Measurements from ENCODE around the gene NHSL2. TPM values are rescaled to one million over a fixed set of nuclear protein-coding genes. Genes with fewer than 3 reads are reported as not detected.
A peak's percentile ranks its signal among the peaks of the same experiment; 100 is the strongest.

Gene NHSL2
- total and polyA plus RNA-seq, 2 experiments from 2014 or later = 4.7 to 9.5 TPM

DNA sequence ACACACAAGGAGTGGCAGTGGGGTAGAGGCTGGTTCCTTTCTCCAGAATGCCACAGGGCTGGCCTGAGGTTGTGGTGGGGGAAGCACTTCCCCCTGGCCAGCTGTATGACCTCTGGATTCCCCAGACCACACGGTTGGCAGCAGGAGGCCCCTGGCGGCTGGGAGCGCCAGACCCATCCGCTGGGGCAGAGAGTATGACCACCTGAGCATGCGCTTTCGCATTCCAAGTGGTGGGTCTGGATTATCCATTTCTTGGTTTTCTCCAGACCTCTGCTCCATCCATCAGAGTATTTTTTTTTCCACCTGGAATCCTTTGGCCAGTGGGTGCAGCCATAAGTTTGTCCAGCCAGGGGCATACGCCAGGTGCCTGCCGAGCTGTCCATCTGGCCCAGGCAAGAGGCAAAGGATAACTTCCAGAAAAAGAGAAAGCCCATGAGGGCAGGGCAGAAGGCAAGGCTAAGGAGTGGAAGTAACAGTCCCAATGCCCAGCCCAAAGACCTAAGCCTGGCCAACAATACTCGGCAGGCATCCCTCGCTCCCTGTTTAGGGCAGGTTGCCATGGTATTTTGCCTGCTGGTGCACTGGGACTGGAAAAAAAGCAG is 39.3 kb downstream of the NHSL2 start:
- peaks cover 51% of the 10 kb centered on the region for H3K4me1 Mint-ChIP-seq
- H3K4me3 Mint-ChIP-seq = no peak overlapping the region
- Histone ChIP-seq H3K27ac (ENCODE audit: low read depth) (no peak overlapping the region), H3K9me2 (ENCODE audit: insufficient read depth) (no peaks in the 10 kb centered on the region), H4K20me1 (replicated peaks; ENCODE audit: insufficient read depth) (no peaks in the 10 kb centered on the region), H3F3A (replicated peaks; ENCODE audit: low read depth) (no peaks in the 10 kb centered on the region), H3K27me3 (ENCODE audit: insufficient read depth) (no peaks in the 10 kb centered on the region), H3K36me3 (ENCODE audit: insufficient read depth) (no peaks in the 10 kb centered on the region), H2AFZ (no peak overlapping the region), H3K4me2 (no peak overlapping the region), H3K4me1 (ENCODE audit: insufficient read depth) (peaks cover 24% of the 10 kb centered on the region), H3K79me2 (replicated peaks; ENCODE audit: insufficient read depth) (peaks cover 7% of the 10 kb centered on the region; the same call in 1 of the 2 replicates), H3K4me3 (no peak overlapping the region)
- DNase-seq (ENCODE audit: low spot score) = no peak
- no peak overlapping the region for H3K27ac Mint-ChIP-seq
- peaks cover 4% of the 10 kb centered on the region; the same call in 1 of the 3 replicates for H3K36me3 Mint-ChIP-seq (ENCODE audit: low read depth)
- H3K27me3 Mint-ChIP-seq (ENCODE audit: insufficient read depth, low read depth, poor library complexity) = no peaks in the 10 kb centered on the region
- ATAC-seq = peak; percentile 41
- no peaks in the 10 kb centered on the region; the same call in 2 of the 3 replicates for H3K9me3 Mint-ChIP-seq
- TF ChIP-seq, protein P1, sequence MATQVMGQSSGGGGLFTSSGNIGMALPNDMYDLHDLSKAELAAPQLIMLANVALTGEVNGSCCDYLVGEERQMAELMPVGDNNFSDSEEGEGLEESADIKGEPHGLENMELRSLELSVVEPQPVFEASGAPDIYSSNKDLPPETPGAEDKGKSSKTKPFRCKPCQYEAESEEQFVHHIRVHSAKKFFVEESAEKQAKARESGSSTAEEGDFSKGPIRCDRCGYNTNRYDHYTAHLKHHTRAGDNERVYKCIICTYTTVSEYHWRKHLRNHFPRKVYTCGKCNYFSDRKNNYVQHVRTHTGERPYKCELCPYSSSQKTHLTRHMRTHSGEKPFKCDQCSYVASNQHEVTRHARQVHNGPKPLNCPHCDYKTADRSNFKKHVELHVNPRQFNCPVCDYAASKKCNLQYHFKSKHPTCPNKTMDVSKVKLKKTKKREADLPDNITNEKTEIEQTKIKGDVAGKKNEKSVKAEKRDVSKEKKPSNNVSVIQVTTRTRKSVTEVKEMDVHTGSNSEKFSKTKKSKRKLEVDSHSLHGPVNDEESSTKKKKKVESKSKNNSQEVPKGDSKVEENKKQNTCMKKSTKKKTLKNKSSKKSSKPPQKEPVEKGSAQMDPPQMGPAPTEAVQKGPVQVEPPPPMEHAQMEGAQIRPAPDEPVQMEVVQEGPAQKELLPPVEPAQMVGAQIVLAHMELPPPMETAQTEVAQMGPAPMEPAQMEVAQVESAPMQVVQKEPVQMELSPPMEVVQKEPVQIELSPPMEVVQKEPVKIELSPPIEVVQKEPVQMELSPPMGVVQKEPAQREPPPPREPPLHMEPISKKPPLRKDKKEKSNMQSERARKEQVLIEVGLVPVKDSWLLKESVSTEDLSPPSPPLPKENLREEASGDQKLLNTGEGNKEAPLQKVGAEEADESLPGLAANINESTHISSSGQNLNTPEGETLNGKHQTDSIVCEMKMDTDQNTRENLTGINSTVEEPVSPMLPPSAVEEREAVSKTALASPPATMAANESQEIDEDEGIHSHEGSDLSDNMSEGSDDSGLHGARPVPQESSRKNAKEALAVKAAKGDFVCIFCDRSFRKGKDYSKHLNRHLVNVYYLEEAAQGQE (IDR thresholded peaks at IDR 0.05; ENCODE audit: unreplicated experiment) = no peak
- TF ChIP-seq, protein P2, sequence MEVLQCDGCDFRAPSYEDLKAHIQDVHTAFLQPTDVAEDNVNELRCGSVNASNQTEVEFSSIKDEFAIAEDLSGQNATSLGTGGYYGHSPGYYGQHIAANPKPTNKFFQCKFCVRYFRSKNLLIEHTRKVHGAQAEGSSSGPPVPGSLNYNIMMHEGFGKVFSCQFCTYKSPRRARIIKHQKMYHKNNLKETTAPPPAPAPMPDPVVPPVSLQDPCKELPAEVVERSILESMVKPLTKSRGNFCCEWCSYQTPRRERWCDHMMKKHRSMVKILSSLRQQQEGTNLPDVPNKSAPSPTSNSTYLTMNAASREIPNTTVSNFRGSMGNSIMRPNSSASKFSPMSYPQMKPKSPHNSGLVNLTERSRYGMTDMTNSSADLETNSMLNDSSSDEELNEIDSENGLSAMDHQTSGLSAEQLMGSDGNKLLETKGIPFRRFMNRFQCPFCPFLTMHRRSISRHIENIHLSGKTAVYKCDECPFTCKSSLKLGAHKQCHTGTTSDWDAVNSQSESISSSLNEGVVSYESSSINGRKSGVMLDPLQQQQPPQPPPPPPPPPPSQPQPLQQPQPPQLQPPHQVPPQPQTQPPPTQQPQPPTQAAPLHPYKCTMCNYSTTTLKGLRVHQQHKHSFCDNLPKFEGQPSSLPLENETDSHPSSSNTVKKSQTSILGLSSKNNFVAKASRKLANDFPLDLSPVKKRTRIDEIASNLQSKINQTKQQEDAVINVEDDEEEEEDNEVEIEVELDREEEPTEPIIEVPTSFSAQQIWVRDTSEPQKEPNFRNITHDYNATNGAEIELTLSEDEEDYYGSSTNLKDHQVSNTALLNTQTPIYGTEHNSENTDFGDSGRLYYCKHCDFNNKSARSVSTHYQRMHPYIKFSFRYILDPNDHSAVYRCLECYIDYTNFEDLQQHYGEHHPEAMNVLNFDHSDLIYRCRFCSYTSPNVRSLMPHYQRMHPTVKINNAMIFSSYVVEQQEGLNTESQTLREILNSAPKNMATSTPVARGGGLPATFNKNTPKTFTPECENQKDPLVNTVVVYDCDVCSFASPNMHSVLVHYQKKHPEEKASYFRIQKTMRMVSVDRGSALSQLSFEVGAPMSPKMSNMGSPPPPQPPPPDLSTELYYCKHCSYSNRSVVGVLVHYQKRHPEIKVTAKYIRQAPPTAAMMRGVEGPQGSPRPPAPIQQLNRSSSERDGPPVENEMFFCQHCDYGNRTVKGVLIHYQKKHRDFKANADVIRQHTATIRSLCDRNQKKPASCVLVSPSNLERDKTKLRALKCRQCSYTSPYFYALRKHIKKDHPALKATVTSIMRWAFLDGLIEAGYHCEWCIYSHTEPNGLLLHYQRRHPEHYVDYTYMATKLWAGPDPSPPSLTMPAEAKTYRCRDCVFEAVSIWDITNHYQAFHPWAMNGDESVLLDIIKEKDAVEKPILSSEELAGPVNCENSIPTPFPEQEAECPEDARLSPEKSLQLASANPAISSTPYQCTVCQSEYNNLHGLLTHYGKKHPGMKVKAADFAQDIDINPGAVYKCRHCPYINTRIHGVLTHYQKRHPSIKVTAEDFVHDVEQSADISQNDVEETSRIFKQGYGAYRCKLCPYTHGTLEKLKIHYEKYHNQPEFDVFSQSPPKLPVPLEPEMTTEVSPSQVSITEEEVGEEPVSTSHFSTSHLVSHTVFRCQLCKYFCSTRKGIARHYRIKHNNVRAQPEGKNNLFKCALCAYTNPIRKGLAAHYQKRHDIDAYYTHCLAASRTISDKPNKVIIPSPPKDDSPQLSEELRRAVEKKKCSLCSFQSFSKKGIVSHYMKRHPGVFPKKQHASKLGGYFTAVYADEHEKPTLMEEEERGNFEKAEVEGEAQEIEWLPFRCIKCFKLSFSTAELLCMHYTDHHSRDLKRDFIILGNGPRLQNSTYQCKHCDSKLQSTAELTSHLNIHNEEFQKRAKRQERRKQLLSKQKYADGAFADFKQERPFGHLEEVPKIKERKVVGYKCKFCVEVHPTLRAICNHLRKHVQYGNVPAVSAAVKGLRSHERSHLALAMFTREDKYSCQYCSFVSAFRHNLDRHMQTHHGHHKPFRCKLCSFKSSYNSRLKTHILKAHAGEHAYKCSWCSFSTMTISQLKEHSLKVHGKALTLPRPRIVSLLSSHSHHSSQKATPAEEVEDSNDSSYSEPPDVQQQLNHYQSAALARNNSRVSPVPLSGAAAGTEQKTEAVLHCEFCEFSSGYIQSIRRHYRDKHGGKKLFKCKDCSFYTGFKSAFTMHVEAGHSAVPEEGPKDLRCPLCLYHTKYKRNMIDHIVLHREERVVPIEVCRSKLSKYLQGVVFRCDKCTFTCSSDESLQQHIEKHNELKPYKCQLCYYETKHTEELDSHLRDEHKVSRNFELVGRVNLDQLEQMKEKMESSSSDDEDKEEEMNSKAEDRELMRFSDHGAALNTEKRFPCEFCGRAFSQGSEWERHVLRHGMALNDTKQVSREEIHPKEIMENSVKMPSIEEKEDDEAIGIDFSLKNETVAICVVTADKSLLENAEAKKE (CRISPR knock-in tag; IDR thresholded peaks at IDR 0.05) = no peak
- TF ChIP-seq CTCF (conservative IDR thresholded peaks at IDR 0.05; ENCODE audit: low read depth in 2 of 2) = no peak
- no peak for TF ChIP-seq NANOG (IDR thresholded peaks at IDR 0.05; ENCODE audit: borderline replicate concordance)
- no peak for TF ChIP-seq ETS1 (IDR thresholded peaks at IDR 0.05)
- TF ChIP-seq STAT1 (IDR thresholded peaks at IDR 0.05; ENCODE audit: unreplicated experiment) = no peak
- TF ChIP-seq ZNF331 (CRISPR knock-in tag; IDR thresholded peaks at IDR 0.05; ENCODE audit: low read depth) = no peak
- no peak for TF ChIP-seq ZNF114 (CRISPR knock-in tag; IDR thresholded peaks at IDR 0.05)
- TF ChIP-seq CREB1 (CRISPR knock-in tag; IDR thresholded peaks at IDR 0.05; ENCODE audit: low read depth) = no peak
- TF ChIP-seq JUNB (IDR thresholded peaks at IDR 0.05; ENCODE audit: unreplicated experiment) = no peak
- no peak for TF ChIP-seq EZH2phosphoT487 (IDR thresholded peaks at IDR 0.05; ENCODE audit: unreplicated experiment)
- TF ChIP-seq POLR2AphosphoS5 (IDR thresholded peaks at IDR 0.05; ENCODE audit: low read depth) = no peak
- no peak for TF ChIP-seq EZH2 (IDR thresholded peaks at IDR 0.05; ENCODE audit: low read depth, unreplicated experiment)

All from GM23338 (cell line).